OCI-LY7 (cell line): Measurements from ENCODE around the gene SUPT5H. TPM values are rescaled to one million over a fixed set of nuclear protein-coding genes. Genes with fewer than 3 reads are reported as not detected.

ENCODE experiments used
- BruUV-seq: library from RNA; stranded (reverse); fragments of 400-500 nt; replicated peaks from 2 replicates; lab custom pipeline; 2021; lab: Mats Ljungman, UMichigan
- CTCF ChIA-PET: fragments of 300-600 bp; sonication (Branson Sonifier 250); formaldehyde crosslinking; loops from one replicate; lab custom pipeline; 2022; ENCODE audit warnings: antibody characterized with exemption; ENCODE audit not compliant: unreplicated experiment; lab: Charles Lee
- POLR2A ChIA-PET: fragments of 300-600 bp; sonication (Branson Sonifier 250); formaldehyde crosslinking; loops from one replicate; lab custom pipeline; 2022; ENCODE audit warnings: antibody characterized with exemption; lab: Charles Lee
- DNase-seq: peaks from one replicate; pipeline ENCODE4 v3.0.0-alpha.2; 2015; ENCODE audit warnings: low spot score
- H2AFZ ChIP-seq: fragments of 200-600 bp; sonication (generic), shearing (Covaris generic); 2 replicates; pipeline ENCODE4 v1.6.1; 2014; ENCODE audit warnings: mild to moderate bottlenecking, antibody characterized with exemption, low read length, moderate library complexity
- H3K27ac ChIP-seq: fragments of 200-600 bp; sonication (generic); 2 replicates; pipeline ENCODE4 v1.5.1; 2014; ENCODE audit warnings: mixed run types, low read depth, mild to moderate bottlenecking, moderate library complexity, low read length, inconsistent platforms; ENCODE audit not compliant: poor library complexity, severe bottlenecking
- H3K36me3 ChIP-seq: fragments of 200-600 bp; sonication (generic); 2 replicates; pipeline ENCODE4 v1.6.1; 2014; ENCODE audit warnings: mild to moderate bottlenecking, antibody characterized with exemption, low read length, moderate library complexity, mixed read lengths; ENCODE audit not compliant: insufficient read depth
- H3K4me1 ChIP-seq: fragments of 200-600 bp; sonication (generic); 2 replicates; pipeline ENCODE4 v1.5.1; 2014; ENCODE audit warnings: mild to moderate bottlenecking, low read length; ENCODE audit not compliant: insufficient read depth, poor library complexity, severe bottlenecking
- H3K4me2 ChIP-seq: fragments of 200-600 bp; sonication (generic); 2 replicates; pipeline ENCODE4 v1.6.1; 2014; ENCODE audit warnings: mild to moderate bottlenecking, low read length
- H3K4me3 ChIP-seq: fragments of 200-600 bp; sonication (generic); 2 replicates; pipeline ENCODE4 v1.5.1; 2014; ENCODE audit warnings: mild to moderate bottlenecking, low read depth, low read length; ENCODE audit not compliant: poor library complexity, severe bottlenecking
- H3K79me2 ChIP-seq: fragments of 200-600 bp; sonication (generic); 2 replicates; pipeline ENCODE4 v1.6.1; 2016; ENCODE audit warnings: low read depth, mild to moderate bottlenecking, low read length, moderate library complexity, mixed read lengths; ENCODE audit not compliant: insufficient read depth
- H3K9me2 ChIP-seq: fragments of 200-600 bp; sonication (generic); 2 replicates; pipeline ENCODE4 v1.6.1; 2016; ENCODE audit warnings: mild to moderate bottlenecking, low read length, mixed read lengths; ENCODE audit not compliant: insufficient read depth
- H3K9me3 ChIP-seq: fragments of 200-600 bp; sonication (generic); 2 replicates; pipeline ENCODE4 v1.6.1; 2014; ENCODE audit warnings: mild to moderate bottlenecking, mixed run types, low read length, mixed read lengths
- H4K20me1 ChIP-seq: fragments of 200-600 bp; sonication (generic); 2 replicates; pipeline ENCODE4 v1.6.1; 2014; ENCODE audit warnings: mild to moderate bottlenecking, antibody characterized with exemption, low read length, moderate library complexity, mixed read lengths; ENCODE audit not compliant: insufficient read depth
- CTCF ChIP-seq: fragments of 200-600 bp; sonication (generic); conservative IDR thresholded peaks from 2 replicates; pipeline ENCODE4 v1.5.1; 2014; ENCODE audit warnings: mild to moderate bottlenecking, antibody characterized with exemption, low read length, moderate library complexity, mixed read lengths
- EZH2phosphoT487 ChIP-seq: fragments of 200-600 bp; sonication (generic); IDR thresholded peaks from 2 replicates; pipeline ENCODE4 v1.6.1; 2018; ENCODE audit warnings: low read depth, borderline replicate concordance, mild to moderate bottlenecking, mixed run types, antibody characterized with exemption, low read length, moderate library complexity, mixed read lengths
- intact Hi-C: fragments of 100-400 bp; cut with micrococcal nuclease; formaldehyde crosslinking; loops from one replicate; pipeline ENCODE4 v1.10.0; 2022; ENCODE audit not compliant: unreplicated experiment
- total RNA-seq, 2 experiments: library from RNA; depleted of rRNA in 1 of 2; stranded (reverse); fragments of >200 nt in 1 of 2; shearing (Covaris generic) in 1 of 2; gene quantifications; 2 replicates each; pipeline ENCODE4 v1.2.3, GENCODE V29; 2014 to 2022

Gene SUPT5H
- total RNA-seq, 2 experiments from 2014 or later, result 70.1 to 175 TPM

GRCh38 chr19:39402346-39403300 is 42.8 kb upstream of the SUPT5H start:
- peak overlapping the region; percentile 11; the same call in 1 of the 2 replicates for H2AFZ ChIP-seq
- H3K79me2 ChIP-seq, result peaks cover 9% of the 10 kb centered on the region
- H3K4me1 ChIP-seq, result peaks cover 82% of the 10 kb centered on the region
- intact Hi-C loops, result loop anchor here (10.0 kb wide), 2 partner anchors 548 to 552 kb away; no protein-coding TSS in a partner anchor
- ChIA-PET POLR2A (interaction anchor here (0.6 to 2.1 kb wide), 2 partner anchors 9 to 33 kb away, joined by 3 to 6 read pairs; partner anchors contain the start of gene RPS16), CTCF (no interaction called here)
- peak overlapping the region; percentile 96 for H3K4me2 ChIP-seq
- TF ChIP-seq CTCF (no peak), EZH2phosphoT487 (no peak)
- H3K4me3 ChIP-seq, result peak overlapping the region; percentile 62
- no TSS peak for BruUV-seq
- peaks cover 4% of the 10 kb centered on the region; the same call in 1 of the 2 replicates for H4K20me1 ChIP-seq
- H3K9me3 ChIP-seq, result no peaks in the 10 kb centered on the region
- no peaks in the 10 kb centered on the region for H3K9me2 ChIP-seq
- peak overlapping the region; percentile 91 for H3K27ac ChIP-seq
- H3K36me3 ChIP-seq, result peaks cover 13% of the 10 kb centered on the region
- DNase-seq, result peak; percentile 91

DNA sequence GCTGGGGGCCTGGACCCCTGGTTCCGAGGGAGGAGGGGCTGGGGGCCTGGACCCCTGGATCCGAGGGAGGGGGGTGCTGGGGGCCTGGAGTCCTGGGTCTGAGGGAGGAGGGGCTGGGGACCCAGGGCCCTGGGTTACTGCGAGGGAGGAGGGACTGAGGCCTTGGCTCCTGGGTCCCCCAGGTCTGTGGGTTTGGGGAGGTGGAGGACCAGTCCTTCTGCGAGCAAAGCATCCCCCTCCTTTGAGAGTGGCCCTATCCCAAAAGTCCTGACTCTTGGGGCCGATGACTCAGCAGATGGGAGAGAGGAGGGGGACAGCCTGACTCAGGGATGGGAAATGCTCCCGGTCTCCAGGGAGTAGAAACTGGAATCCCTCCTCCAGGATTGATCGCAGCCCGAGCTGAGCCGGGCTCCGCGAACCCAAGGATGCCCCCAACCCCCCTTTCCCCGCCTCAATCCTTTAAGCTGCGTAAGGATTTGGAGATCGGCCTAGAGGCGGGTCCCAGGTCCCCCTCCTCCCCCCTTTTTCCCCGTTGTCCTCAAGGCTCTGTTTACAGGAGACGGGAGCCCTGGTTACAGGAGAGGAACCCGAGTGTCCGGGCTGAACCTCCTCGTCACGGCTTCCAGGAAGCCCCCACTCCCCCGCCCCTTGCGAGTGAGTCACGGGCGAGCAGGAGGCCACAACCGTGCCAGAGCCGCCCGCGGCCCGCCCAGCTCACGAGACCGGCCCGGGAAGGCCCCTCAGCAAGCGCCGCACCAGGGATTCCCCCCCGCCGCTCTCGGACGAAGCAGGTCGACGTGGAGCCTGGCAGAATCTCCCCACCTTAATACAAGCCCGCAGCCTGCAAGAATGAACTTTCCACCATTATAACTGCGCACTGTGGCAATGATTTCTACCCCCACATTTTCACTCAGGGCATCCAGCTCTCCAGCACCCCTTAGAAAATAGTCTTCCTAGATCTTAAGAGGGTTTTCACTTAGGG is 41.8 kb upstream of the SUPT5H start:
- peaks cover 4% of the 10 kb centered on the region for H4K20me1 ChIP-seq
- H3K4me3 ChIP-seq, result peak overlapping the region; percentile 62
- intact Hi-C loops, result loop anchor here (10.0 kb wide), 2 partner anchors 549 to 551 kb away; no protein-coding TSS in a partner anchor
- no TSS peak for BruUV-seq
- ChIA-PET CTCF (no interaction called here), POLR2A (no interaction called here)
- H2AFZ ChIP-seq, result peak overlapping the region; percentile 31; the same call in 1 of the 2 replicates
- H3K9me2 ChIP-seq, result no peaks in the 10 kb centered on the region
- H3K79me2 ChIP-seq, result peaks cover 19% of the 10 kb centered on the region
- peak overlapping the region; percentile 91 for H3K27ac ChIP-seq
- H3K9me3 ChIP-seq, result no peaks in the 10 kb centered on the region
- H3K4me1 ChIP-seq, result peaks cover 72% of the 10 kb centered on the region
- H3K4me2 ChIP-seq, result peak overlapping the region; percentile 96
- TF ChIP-seq CTCF (no peak), EZH2phosphoT487 (no peak)
- peak; percentile 63 for DNase-seq
- peaks cover 20% of the 10 kb centered on the region for H3K36me3 ChIP-seq
